GM12872 (cell line): ENCODE measurements around the gene ADGRF4.

Experiments
- TF ChIP-seq, protein P1 (sequence below): IDR thresholded peaks from 3 replicates; pipeline ENCODE4 v1.5.1; 2011; ENCODE audit warnings: low read depth, mild to moderate bottlenecking, low read length, moderate library complexity; ENCODE audit not compliant: insufficient read depth

ADGRF4 gene

DNA sequence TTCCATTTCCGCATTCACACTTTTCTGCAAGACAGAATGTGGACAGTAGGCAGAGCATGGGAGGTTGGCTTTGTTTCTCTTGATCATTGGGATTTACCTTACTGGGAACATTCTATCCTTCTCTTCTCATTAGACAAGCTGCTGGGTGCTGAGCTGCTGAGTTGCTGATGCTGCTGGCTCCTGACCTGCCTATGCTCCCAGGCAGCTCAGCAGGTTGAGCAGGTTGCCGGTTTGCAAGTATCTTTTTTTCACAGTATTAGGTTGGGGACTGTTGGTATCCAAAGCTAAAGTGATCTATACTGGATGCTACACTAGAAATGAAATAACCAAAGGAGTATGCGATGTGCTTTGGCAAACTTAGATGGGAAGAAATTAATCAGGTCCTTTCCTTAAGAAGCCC lies 23.7 kb upstream of the ADGRF4 start:
- TF ChIP-seq, protein P1, sequence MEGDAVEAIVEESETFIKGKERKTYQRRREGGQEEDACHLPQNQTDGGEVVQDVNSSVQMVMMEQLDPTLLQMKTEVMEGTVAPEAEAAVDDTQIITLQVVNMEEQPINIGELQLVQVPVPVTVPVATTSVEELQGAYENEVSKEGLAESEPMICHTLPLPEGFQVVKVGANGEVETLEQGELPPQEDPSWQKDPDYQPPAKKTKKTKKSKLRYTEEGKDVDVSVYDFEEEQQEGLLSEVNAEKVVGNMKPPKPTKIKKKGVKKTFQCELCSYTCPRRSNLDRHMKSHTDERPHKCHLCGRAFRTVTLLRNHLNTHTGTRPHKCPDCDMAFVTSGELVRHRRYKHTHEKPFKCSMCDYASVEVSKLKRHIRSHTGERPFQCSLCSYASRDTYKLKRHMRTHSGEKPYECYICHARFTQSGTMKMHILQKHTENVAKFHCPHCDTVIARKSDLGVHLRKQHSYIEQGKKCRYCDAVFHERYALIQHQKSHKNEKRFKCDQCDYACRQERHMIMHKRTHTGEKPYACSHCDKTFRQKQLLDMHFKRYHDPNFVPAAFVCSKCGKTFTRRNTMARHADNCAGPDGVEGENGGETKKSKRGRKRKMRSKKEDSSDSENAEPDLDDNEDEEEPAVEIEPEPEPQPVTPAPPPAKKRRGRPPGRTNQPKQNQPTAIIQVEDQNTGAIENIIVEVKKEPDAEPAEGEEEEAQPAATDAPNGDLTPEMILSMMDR, result no peak

DNA sequence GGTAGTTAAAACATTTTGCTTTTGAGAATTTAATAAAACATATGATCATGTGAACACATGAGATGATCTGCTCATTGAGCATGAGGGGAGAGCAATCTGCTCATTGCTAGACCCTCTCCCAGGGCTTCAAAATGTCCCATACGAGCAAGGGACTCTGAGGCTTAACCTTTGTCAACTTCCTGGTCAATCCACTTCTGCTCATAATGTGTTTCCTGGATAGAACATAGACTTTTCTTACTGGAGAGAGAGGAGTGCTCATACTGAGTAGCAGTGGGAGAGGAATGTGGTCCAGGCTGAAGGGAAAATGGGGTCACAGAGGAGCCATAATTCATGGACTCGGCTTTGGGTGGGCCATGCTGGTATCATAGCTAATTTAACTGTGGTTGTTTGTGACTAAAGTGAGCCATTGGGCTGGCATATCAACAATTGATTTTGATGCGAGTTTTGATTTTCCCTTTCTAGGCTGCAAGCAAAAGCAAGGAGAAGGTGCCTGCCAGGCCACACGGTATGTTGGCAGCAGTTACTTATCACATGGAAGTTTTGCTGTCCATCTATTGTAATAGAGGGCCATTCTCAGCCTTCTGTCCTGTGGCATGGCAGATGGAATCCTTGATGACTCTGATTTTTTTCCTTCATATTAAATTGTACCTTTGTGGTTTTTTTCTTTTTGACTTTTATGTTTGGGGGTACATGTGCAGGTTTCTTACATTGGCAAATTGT lies 20.8 kb upstream of the ADGRF4 start:
- TF ChIP-seq, protein P1, result no peak

DNA sequence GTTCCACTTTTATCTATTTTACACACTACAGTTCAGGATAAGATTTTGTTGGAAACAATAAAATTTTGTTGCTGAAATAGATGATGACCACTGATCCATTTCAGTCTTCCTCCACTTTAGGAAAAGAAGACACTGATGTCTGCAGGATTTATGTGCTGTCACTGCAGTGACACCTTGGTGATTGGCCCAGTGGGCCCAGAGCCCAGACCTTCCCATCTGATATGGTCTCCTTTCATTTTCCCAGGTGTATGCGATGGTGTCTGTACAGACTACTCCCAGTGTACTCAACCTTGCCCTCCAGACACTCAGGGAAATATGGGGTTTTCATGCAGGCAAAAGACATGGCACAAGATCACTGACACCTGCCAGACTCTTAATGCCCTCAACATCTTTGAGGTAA lies 19.6 kb upstream of the ADGRF4 start:
- TF ChIP-seq, protein P1, result no peak

DNA sequence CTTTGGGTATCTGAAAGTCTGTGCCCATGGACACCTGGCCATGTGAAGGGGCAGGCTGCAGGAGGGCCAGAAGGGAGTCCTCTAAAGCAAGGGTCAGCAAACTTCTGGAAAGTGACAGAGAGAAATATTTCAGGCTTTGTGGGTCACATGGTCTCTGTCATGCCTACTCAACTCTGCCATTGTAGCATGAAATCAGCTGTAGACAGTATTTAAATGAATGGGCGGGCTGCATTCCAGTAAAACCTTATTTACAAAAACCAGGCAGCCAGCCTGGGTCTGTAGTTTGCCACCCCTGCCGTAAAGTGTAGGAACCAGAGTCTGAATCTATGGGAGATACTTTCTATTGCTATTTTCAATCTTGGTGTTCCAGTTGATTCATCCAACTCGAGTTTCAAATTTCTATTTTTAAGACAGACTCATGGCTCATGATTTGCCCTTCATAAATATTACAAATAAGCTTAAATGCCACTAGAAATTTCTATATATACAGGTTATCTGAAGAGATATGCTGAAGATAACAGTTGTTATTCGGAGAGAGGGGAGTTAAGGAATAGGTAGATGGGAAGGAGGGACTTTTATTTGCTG lies 19.0 kb upstream of the ADGRF4 start:
- TF ChIP-seq, protein P1, result no peak

DNA sequence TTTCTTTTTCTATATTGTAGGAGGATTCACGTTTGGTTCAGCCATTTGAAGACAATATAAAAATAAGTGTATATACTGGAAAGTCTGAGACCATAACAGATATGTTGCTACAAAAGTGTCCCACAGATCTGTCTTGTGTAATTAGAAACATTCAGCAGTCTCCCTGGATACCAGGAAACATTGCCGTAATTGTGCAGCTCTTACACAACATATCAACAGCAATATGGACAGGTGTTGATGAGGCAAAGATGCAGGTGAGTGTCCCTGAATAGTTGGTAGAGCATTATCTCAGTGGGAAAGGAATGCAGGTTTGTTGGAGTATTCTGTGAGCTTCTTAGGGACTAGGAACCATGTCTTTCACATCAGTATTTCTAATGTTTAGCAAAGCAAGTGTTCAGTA lies 18.3 kb upstream of the ADGRF4 start:
- TF ChIP-seq, protein P1, result no peak

DNA sequence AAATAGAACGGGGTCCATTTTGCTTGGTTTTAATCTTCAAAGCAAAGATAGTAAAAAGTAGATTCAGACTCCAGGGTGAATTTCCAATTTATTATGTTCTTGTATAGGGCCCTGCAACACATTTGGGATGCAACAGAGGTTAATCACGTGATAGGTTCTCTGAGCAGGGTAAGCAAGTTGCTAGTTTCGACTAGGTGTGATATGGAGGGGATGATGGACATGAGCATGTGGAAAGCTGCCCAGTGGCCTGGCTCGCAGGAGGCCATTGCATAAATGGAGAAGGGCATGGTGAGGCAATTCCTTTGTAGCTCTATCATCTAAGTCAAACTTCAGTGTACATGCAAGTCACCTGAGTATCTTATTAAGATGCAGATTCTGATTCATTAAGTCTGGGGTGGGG lies 17.7 kb upstream of the ADGRF4 start:
- TF ChIP-seq, protein P1, result no peak

DNA sequence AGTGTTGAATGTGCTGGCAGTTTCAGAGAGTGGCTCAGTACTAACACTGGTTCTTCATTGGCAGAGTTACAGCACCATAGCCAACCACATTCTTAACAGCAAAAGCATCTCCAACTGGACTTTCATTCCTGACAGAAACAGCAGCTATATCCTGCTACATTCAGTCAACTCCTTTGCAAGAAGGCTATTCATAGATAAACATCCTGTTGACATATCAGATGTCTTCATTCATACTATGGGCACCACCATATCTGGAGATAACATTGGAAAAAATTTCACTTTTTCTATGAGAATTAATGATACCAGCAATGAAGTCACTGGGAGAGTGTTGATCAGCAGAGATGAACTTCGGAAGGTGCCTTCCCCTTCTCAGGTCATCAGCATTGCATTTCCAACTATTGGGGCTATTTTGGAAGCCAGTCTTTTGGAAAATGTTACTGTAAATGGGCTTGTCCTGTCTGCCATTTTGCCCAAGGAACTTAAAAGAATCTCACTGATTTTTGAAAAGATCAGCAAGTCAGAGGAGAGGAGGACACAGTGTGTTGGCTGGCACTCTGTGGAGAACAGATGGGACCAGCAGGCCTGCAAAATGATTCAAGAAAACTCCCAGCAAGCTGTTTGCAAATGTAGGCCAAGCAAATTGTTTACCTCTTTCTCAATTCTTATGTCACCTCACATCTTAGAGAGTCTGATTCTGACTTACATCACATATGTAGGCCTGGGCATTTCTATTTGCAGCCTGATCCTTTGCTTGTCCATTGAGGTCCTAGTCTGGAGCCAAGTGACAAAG lies 17.0 kb upstream of the ADGRF4 start:
- TF ChIP-seq, protein P1, result no peak
